Ectodermal cell (in vitro differentiated cells): ENCODE measurements around the gene HOXB5.

ENCODE experiments used
- H3K27ac ChIP-seq: 2 replicates; pipeline ENCODE4 v1.7.0; 2013; ENCODE audit warnings: mild to moderate bottlenecking, low read depth, low read length; ENCODE audit not compliant: insufficient read depth, poor library complexity, severe bottlenecking
- H3K27me3 ChIP-seq: 2 replicates; pipeline ENCODE4 v1.7.0; 2013; ENCODE audit warnings: mild to moderate bottlenecking, low read length; ENCODE audit not compliant: insufficient read depth, control insufficient read depth, poor library complexity, severe bottlenecking
- H3K36me3 ChIP-seq: one replicate; pipeline ENCODE4 v1.7.0; 2013; ENCODE audit warnings: low read length; ENCODE audit not compliant: control insufficient read depth, insufficient read depth
- H3K4me1 ChIP-seq: one replicate; pipeline ENCODE4 v1.7.0; 2013; ENCODE audit warnings: low read length; ENCODE audit not compliant: control insufficient read depth, insufficient read depth
- H3K4me3 ChIP-seq: 2 replicates; pipeline ENCODE4 v1.7.0; 2013; ENCODE audit warnings: low read depth, low read length, control low read depth; ENCODE audit not compliant: insufficient read depth
- H3K9me3 ChIP-seq: 2 replicates; pipeline ENCODE4 v1.7.0; 2013; ENCODE audit warnings: mild to moderate bottlenecking, low read length, moderate library complexity; ENCODE audit not compliant: control insufficient read depth
- WGBS, 2 experiments: methylation state at CpG; one replicate each; pipeline ENCODE4 v1.1.7; 2013; ENCODE audit warnings: missing lambda C conversion rate in 2 of 2; 5-methylcytosine and 5-hydroxymethylcytosine counted together

The HOXB5 gene

GRCh38 chr17:48577330-48577945, 16.1 kb downstream of the HOXB5 start:
- Histone ChIP-seq H3K27me3 (peaks cover 100% of the 10 kb centered on the region), H3K4me1 (no peaks in the 10 kb centered on the region), H3K4me3 (no peak overlapping the region), H3K36me3 (no peaks in the 10 kb centered on the region), H3K9me3 (no peaks in the 10 kb centered on the region), H3K27ac (no peak overlapping the region)
- 3% methylated on average over 19 of the region's 19 CpGs for WGBS, 2 experiments

- H3K27ac ChIP-seq: no peak overlapping the region
- H3K36me3 ChIP-seq: no peaks in the 10 kb centered on the region
- H3K27me3 ChIP-seq: peaks cover 100% of the 10 kb centered on the region
- H3K9me3 ChIP-seq: no peaks in the 10 kb centered on the region
- WGBS, 2 experiments: 2 to 3% methylated on average over 34 to 38 of the region's 43 CpGs
- H3K4me1 ChIP-seq: no peaks in the 10 kb centered on the region
- H3K4me3 ChIP-seq: no peak overlapping the region
Observed at GRCh38 chr17:48576479-48577309, 16.9 kb downstream of the HOXB5 start.

GRCh38 chr17:48575673-48576478, 17.7 kb downstream of the HOXB5 start:
- no peak overlapping the region for H3K4me3 ChIP-seq
- 4% methylated on average over 20 to 22 of the region's 22 CpGs for WGBS, 2 experiments
- H3K4me1 ChIP-seq: no peaks in the 10 kb centered on the region
- H3K27ac ChIP-seq: no peak overlapping the region
- peaks cover 100% of the 10 kb centered on the region for H3K27me3 ChIP-seq
- no peaks in the 10 kb centered on the region for H3K9me3 ChIP-seq
- H3K36me3 ChIP-seq: no peaks in the 10 kb centered on the region

GRCh38 chr17:48575066-48575582, 18.5 kb downstream of the HOXB5 start:
- Histone ChIP-seq H3K4me1 (peaks cover 5% of the 10 kb centered on the region), H3K4me3 (no peak overlapping the region), H3K27ac (no peak overlapping the region), H3K36me3 (no peaks in the 10 kb centered on the region), H3K27me3 (peaks cover 100% of the 10 kb centered on the region), H3K9me3 (no peaks in the 10 kb centered on the region)
- WGBS, 2 experiments: 24 to 30% methylated on average over 6 of the region's 7 CpGs

GRCh38 chr17:48574505-48575065, 19.0 kb downstream of the HOXB5 start:
- H3K27me3 ChIP-seq: peaks cover 100% of the 10 kb centered on the region
- H3K9me3 ChIP-seq: no peaks in the 10 kb centered on the region
- no peaks in the 10 kb centered on the region for H3K36me3 ChIP-seq
- no peak overlapping the region for H3K27ac ChIP-seq
- H3K4me1 ChIP-seq: peaks cover 5% of the 10 kb centered on the region
- H3K4me3 ChIP-seq: no peak overlapping the region
- WGBS, 2 experiments: 17 to 19% methylated on average over 8 of the region's 8 CpGs

- peaks cover 100% of the 10 kb centered on the region for H3K27me3 ChIP-seq
- no peaks in the 10 kb centered on the region for H3K36me3 ChIP-seq
- no peak overlapping the region for H3K27ac ChIP-seq
- H3K4me3 ChIP-seq: no peak overlapping the region
- H3K4me1 ChIP-seq: peaks cover 5% of the 10 kb centered on the region
- no peaks in the 10 kb centered on the region for H3K9me3 ChIP-seq
- 0 to 6% methylated on average over 1 of the region's 1 CpG for WGBS, 2 experiments
Observed at GRCh38 chr17:48571826-48572417, 21.7 kb downstream of the HOXB5 start.

GRCh38 chr17:48571024-48571818, 22.4 kb downstream of the HOXB5 start:
- 2% methylated on average over 26 of the region's 26 CpGs for WGBS, 2 experiments
- H3K4me3 ChIP-seq: no peak overlapping the region

GRCh38 chr17:48570325-48571023, 23.1 kb downstream of the HOXB5 start:
- no peaks in the 10 kb centered on the region for H3K36me3 ChIP-seq
- H3K9me3 ChIP-seq: no peaks in the 10 kb centered on the region
- H3K27me3 ChIP-seq: peaks cover 100% of the 10 kb centered on the region
- 2 to 3% methylated on average over 19 of the region's 19 CpGs for whole genome bisulfite sequencing, 2 experiments
- H3K4me1 ChIP-seq: peaks cover 5% of the 10 kb centered on the region
- H3K27ac ChIP-seq: no peak overlapping the region
- no peak overlapping the region for H3K4me3 ChIP-seq

More at GRCh38 chr17:48571024-48571818, 22.4 kb downstream of the HOXB5 start:
- no peaks in the 10 kb centered on the region for H3K36me3 ChIP-seq
- H3K27me3 ChIP-seq: peaks cover 100% of the 10 kb centered on the region
- H3K4me1 ChIP-seq: peaks cover 5% of the 10 kb centered on the region
- no peak overlapping the region for H3K27ac ChIP-seq
- H3K9me3 ChIP-seq: no peaks in the 10 kb centered on the region
